Hepatocyte (in vitro differentiated cells): Measurements from ENCODE around the gene RAB6A.

ENCODE experiments used
- CTCF ChIP-seq: fragments of 200-600 bp; sonication (generic); IDR thresholded peaks from 2 replicates; pipeline ENCODE4 v1.5.1; 2016; ENCODE audit warnings: antibody characterized with exemption, mild to moderate bottlenecking; ENCODE audit not compliant: poor library complexity
- EZH2 ChIP-seq: fragments of 200-600 bp; sonication (generic); IDR thresholded peaks from 2 replicates; pipeline ENCODE4 v1.6.1; 2016; ENCODE audit warnings: antibody characterized with exemption, mild to moderate bottlenecking, borderline replicate concordance
- EZH2phosphoT487 ChIP-seq: fragments of 200-600 bp; sonication (generic); IDR thresholded peaks from one replicate; pipeline ENCODE4 v1.6.1; 2018; ENCODE audit warnings: antibody characterized with exemption, mild to moderate bottlenecking, low read depth, moderate library complexity; ENCODE audit not compliant: unreplicated experiment, severe bottlenecking

- TF ChIP-seq CTCF (no peak), EZH2 (no peak), EZH2phosphoT487 (no peak)
Measured at GRCh38 chr11:73655686-73656085, 105.2 kb downstream of the RAB6A start.
